T-helper 1 cell treated with Interleukin-12 subunit alpha and Interleukin-12 subunit beta and Interleukin-4 antibody, amounts not matched to agents 30 ng/mL and 1 ng/mL, for 36 hours (primary cell): ENCODE data around the gene SPINT2. TPM values are rescaled to one million over a fixed set of nuclear protein-coding genes. Genes with fewer than 3 reads are reported as not detected.

ENCODE experiments used
- total RNA-seq: library from RNA; stranded (reverse); gene quantifications from 2 replicates; pipeline ENCODE4 v1.2.3, GENCODE V29; 2022

SPINT2 gene
- total RNA-seq, 1 donor from 2014 or later, result 75.5 TPM

Other genes starting within 250 kb of the SPINT2 start
- 0.41 and 1.3 TPM in 2 replicates for gene DPF1, start 40.4 kb upstream of the SPINT2 start, total RNA-seq
- gene PPP1R14A, start 8.2 kb upstream of the SPINT2 start, total RNA-seq, result 66.1 and 70.6 TPM in 2 replicates
- gene C19orf33, start 39.7 kb downstream of the SPINT2 start, total RNA-seq, result 0.51 and 0.86 TPM in 2 replicates
- 87.4 and 96.2 TPM in 2 replicates for gene YIF1B, start 51.4 kb downstream of the SPINT2 start, total RNA-seq
- 21.6 and 22.1 TPM in 2 replicates for gene KCNK6, start 55.3 kb downstream of the SPINT2 start, total RNA-seq
- 7.2 and 7.6 TPM in 2 replicates for gene CATSPERG, start 71.3 kb downstream of the SPINT2 start, total RNA-seq
- 208 and 214 TPM in 2 replicates for gene PSMD8, start 110.0 kb downstream of the SPINT2 start, total RNA-seq
- 0.27 TPM in 1 of 2 replicates, not detected in the other for gene GGN, start 123.5 kb downstream of the SPINT2 start, total RNA-seq
- 2.0 and 2.1 TPM in 2 replicates for gene SPRED3, start 124.1 kb downstream of the SPINT2 start, total RNA-seq
- gene FAM98C, start 138.5 kb downstream of the SPINT2 start, total RNA-seq, result 33.2 and 35.0 TPM in 2 replicates
- 0.51 and 0.86 TPM in 2 replicates for gene RASGRP4, start 161.6 kb downstream of the SPINT2 start, total RNA-seq
- gene RYR1, start 169.1 kb downstream of the SPINT2 start, total RNA-seq, result 2.3 and 2.9 TPM in 2 replicates